Skin of body (tissue), 2 donors: ENCODE results near the gene TPM4. TPM values are rescaled to one million over a fixed set of nuclear protein-coding genes. Genes with fewer than 3 reads are reported as not detected.
"Not testable (repeated sequence)": the region's sequence is repeated elsewhere in the genome, so short reads cannot be mapped to it uniquely, and the experiment has no call there.

Experiments
- DNase-seq: peaks from one replicate; lab custom pipeline; 2025; lab: John Stamatoyannopoulos, UW
- total RNA-seq: library from RNA; depleted of rRNA; stranded (reverse); fragments of >200 nt; gene quantifications from one replicate; pipeline ENCODE4 v1.2.3, GENCODE V29; 2014

The TPM4 gene
- total RNA-seq, 1 donor from 2014 or later = 264 TPM

GRCh38 chr19:16095071-16095571 is 18.8 kb downstream of the TPM4 start:
- DNase-seq = no peak

GRCh38 chr19:16096280-16096855 is 20.1 kb downstream of the TPM4 start:
- DNase-seq = no peak

GRCh38 chr19:16098416-16098768 is 22.1 kb downstream of the TPM4 start:
- DNase-seq = no peak

- no peak for DNase-seq
These were observed 22.5 kb downstream of the TPM4 start for GRCh38 chr19:16098821-16099220.

- not testable (repeated sequence) for DNase-seq
These were observed 23.1 kb downstream of the TPM4 start for GRCh38 chr19:16099314-16099965.

- DNase-seq = no peak
These were observed 24.2 kb downstream of the TPM4 start for GRCh38 chr19:16100524-16100923.

- no peak for DNase-seq
These were observed 28.4 kb downstream of the TPM4 start for GRCh38 chr19:16104722-16105121.

GRCh38 chr19:16106121-16106520 is 29.8 kb downstream of the TPM4 start:
- no peak for DNase-seq

GRCh38 chr19:16111160-16111908 is 35.0 kb downstream of the TPM4 start, which contains the start of gene RAB8A:
Gene RAB8A, plus strand, starts transcription at chr19:16111889. Its CDS starts 13 bp downstream, at chr19:16111902.
- DNase-seq = peak; percentile 99

- peak; percentile 45 for DNase-seq
These were observed 35.8 kb downstream of the TPM4 start for GRCh38 chr19:16111909-16112752.

GRCh38 chr19:16112778-16113177 is 36.5 kb downstream of the TPM4 start:
- no peak for DNase-seq

GRCh38 chr19:16113727-16114126 is 37.4 kb downstream of the TPM4 start:
- DNase-seq = no peak

GRCh38 chr19:16115301-16116039 is 39.2 kb downstream of the TPM4 start:
- DNase-seq = no peak

GRCh38 chr19:16116067-16116466 is 39.8 kb downstream of the TPM4 start:
- no peak for DNase-seq

- no peak for DNase-seq
These were observed 41.3 kb downstream of the TPM4 start for GRCh38 chr19:16117594-16118033.

GRCh38 chr19:16118489-16119033 is 42.3 kb downstream of the TPM4 start:
- no peak for DNase-seq

- DNase-seq = not testable (repeated sequence)
These were observed 43.0 kb downstream of the TPM4 start for GRCh38 chr19:16119075-16119857.

GRCh38 chr19:16121141-16121540 is 44.8 kb downstream of the TPM4 start:
- DNase-seq = no peak

- no peak for DNase-seq
These were observed 45.7 kb downstream of the TPM4 start for GRCh38 chr19:16121967-16122366.

- DNase-seq = no peak
These were observed 48.7 kb downstream of the TPM4 start for GRCh38 chr19:16124953-16125352.
